Fibroblast of lung (primary cell): ENCODE measurements around the gene CELF3.

ENCODE experiments used
- CTCF ChIP-seq, 2 donors: IDR thresholded peaks in 1 of 2; conservative IDR thresholded peaks in 1 of 2; 1 replicate in 1 of 2; 2 replicates in 1 of 2; pipeline ENCODE4 v1.5.1; 2011 to 2012; ENCODE audit warnings: low read length in 2 of 2, control low read depth in 1 of 2, inconsistent platforms in 1 of 2, low read depth in 1 of 2, mild to moderate bottlenecking in 1 of 2
- EZH2 ChIP-seq: IDR thresholded peaks from 2 replicates; pipeline ENCODE4 v1.5.1; 2012; ENCODE audit warnings: low read length, control low read depth, mild to moderate bottlenecking; ENCODE audit errors: missing control alignments

GRCh38 chr1:151720554-151720953, 4.0 kb upstream of the CELF3 start:
- TF ChIP-seq CTCF (conservative IDR thresholded peaks at IDR 0.05 in 1 of 2, IDR thresholded peaks at IDR 0.05 in 1 of 2; ENCODE audit: low read depth in 1 of 2, low read length in 2 of 2): no peak
- TF ChIP-seq EZH2: peak; percentile 20
